Measurements from ENCODE around the gene F2.

GRCh38 chr11:46676436-46677158 is 42.4 kb upstream of the F2 start:
- TF ChIP-seq CTCF (IDR thresholded peaks at IDR 0.05; ENCODE audit: low read depth, low read length), result no peak
- no peak for TF ChIP-seq MYC (IDR thresholded peaks at IDR 0.05; ENCODE audit: low read depth, low read length)
- no peak for TF ChIP-seq POLR2A (IDR thresholded peaks at IDR 0.05; ENCODE audit: extremely low read depth, insufficient read length)
